Suprapubic skin (tissue), 3 donors: ENCODE measurements around the gene NDUFAF2.

Source experiments
- CTCF ChIP-seq, 2 donors: fragments of 200-600 bp in 1 of 2; fragments of 450-650 bp in 1 of 2; sonication (generic) in 1 of 2; IDR thresholded peaks; one replicate each; pipeline ENCODE4 v1.5.1; 2016 to 2019; ENCODE audit warnings: antibody characterized with exemption in 2 of 2, mild to moderate bottlenecking in 1 of 2, moderate library complexity in 1 of 2
- POLR2A ChIP-seq, 2 donors: fragments of 450-650 bp; IDR thresholded peaks; one replicate each; pipeline ENCODE4 v1.6.1; 2017; ENCODE audit warnings: antibody characterized with exemption in 2 of 2, mild to moderate bottlenecking in 2 of 2, moderate library complexity in 2 of 2

GRCh38 chr5:60945813-60946187 is 795 bp downstream of the NDUFAF2 start:
- TF ChIP-seq CTCF (IDR thresholded peaks at IDR 0.05): no peak
- no peak for TF ChIP-seq POLR2A (IDR thresholded peaks at IDR 0.05)
